Measurements from ENCODE around the gene SCN2B.

The SCN2B gene

DNA sequence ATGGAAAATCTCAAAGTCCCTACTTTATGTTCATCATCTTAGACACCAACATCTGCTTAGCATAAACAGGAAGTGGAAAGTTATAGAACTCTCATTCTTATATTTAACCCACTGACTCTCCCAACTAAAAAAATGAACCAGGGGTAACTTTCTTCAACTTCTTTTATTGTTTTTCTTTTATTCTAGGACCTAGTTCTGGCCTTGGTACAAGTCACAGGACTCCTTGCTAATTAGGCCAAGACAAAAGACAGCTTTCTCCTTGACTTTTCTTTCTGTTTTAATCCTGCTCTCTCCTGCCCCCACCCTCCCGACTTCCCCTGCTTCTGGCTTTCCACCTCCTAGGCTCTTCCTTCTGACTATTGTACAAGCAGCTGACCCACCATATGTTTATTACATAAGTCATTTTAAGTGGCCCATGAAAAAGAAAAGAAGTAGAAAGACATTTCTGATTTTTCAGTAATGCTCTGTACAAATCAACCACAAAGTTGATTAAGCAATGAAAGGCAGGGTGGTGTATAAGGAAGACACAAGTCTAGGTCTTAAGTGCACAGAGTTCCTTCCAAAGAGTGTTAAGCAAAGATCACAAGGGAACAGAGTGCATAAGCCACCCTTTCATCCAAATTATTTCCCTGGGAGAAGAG, 30.1 kb upstream of the SCN2B start:
- Histone ChIP-seq H3K27ac (ENCODE audit: extremely low read depth, low read depth, low read length) (no peak overlapping the region), H3K9me3 (ENCODE audit: control insufficient read depth, insufficient read depth, low read depth, low read length) (no peaks in the 10 kb centered on the region), H3K36me3 (ENCODE audit: control insufficient read depth in 2 of 2, insufficient read depth in 1 of 2, low read length in 2 of 2) (no peaks in the 10 kb centered on the region), H3K4me1 (ENCODE audit: control insufficient read depth, insufficient read depth, low read length) (no peaks in the 10 kb centered on the region), H3K4me3 (ENCODE audit: low read depth, low read length) (no peak overlapping the region)
- CTCF ChIA-PET = interaction anchor here (0.9 kb wide), 1 partner anchor 8 kb away, joined by 3 read pairs; no protein-coding TSS in a partner anchor
- POLR2A ChIA-PET = no interaction called here
- TF ChIP-seq TCF7L2 (IDR thresholded peaks at IDR 0.05; ENCODE audit: borderline replicate concordance, low read depth, low read length) (no peak), ZSCAN30 (tag by site-specific recombination; IDR thresholded peaks at IDR 0.05) (no peak), ZNF133 (tag by site-specific recombination; IDR thresholded peaks at IDR 0.05) (no peak), ZNF670 (tag by site-specific recombination; IDR thresholded peaks at IDR 0.05; ENCODE audit: low read depth) (no peak), ZSCAN16 (tag by site-specific recombination; IDR thresholded peaks at IDR 0.05) (no peak), ZNF600 (tag by site-specific recombination; IDR thresholded peaks at IDR 0.05) (no peak), ZNF211 (tag by site-specific recombination; IDR thresholded peaks at IDR 0.05; ENCODE audit: low read depth) (no peak), ZNF768 (tag by site-specific recombination; IDR thresholded peaks at IDR 0.05) (no peak), ZNF366 (tag by site-specific recombination; conservative IDR thresholded peaks at IDR 0.05) (no peak), ZXDB (tag by site-specific recombination; IDR thresholded peaks at IDR 0.05) (no peak), ZNF830 (tag by site-specific recombination; IDR thresholded peaks at IDR 0.05; ENCODE audit: low read depth) (no peak), ZNF350 (tag by site-specific recombination; IDR thresholded peaks at IDR 0.05) (no peak), ZNF626 (tag by site-specific recombination; IDR thresholded peaks at IDR 0.05) (no peak)
- TF ChIP-seq, protein P1, sequence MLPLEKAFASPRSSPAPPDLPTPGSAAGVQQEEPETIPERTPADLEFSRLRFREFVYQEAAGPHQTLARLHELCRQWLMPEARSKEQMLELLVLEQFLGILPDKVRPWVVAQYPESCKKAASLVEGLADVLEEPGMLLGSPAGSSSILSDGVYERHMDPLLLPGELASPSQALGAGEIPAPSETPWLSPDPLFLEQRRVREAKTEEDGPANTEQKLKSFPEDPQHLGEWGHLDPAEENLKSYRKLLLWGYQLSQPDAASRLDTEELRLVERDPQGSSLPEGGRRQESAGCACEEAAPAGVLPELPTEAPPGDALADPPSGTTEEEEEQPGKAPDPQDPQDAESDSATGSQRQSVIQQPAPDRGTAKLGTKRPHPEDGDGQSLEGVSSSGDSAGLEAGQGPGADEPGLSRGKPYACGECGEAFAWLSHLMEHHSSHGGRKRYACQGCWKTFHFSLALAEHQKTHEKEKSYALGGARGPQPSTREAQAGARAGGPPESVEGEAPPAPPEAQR (tag by site-specific recombination; IDR thresholded peaks at IDR 0.05) = no peak
- TF ChIP-seq, protein P2, sequence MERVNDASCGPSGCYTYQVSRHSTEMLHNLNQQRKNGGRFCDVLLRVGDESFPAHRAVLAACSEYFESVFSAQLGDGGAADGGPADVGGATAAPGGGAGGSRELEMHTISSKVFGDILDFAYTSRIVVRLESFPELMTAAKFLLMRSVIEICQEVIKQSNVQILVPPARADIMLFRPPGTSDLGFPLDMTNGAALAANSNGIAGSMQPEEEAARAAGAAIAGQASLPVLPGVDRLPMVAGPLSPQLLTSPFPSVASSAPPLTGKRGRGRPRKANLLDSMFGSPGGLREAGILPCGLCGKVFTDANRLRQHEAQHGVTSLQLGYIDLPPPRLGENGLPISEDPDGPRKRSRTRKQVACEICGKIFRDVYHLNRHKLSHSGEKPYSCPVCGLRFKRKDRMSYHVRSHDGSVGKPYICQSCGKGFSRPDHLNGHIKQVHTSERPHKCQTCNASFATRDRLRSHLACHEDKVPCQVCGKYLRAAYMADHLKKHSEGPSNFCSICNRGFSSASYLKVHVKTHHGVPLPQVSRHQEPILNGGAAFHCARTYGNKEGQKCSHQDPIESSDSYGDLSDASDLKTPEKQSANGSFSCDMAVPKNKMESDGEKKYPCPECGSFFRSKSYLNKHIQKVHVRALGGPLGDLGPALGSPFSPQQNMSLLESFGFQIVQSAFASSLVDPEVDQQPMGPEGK (tag by site-specific recombination; IDR thresholded peaks at IDR 0.05) = no peak
- TF ChIP-seq, protein P3, sequence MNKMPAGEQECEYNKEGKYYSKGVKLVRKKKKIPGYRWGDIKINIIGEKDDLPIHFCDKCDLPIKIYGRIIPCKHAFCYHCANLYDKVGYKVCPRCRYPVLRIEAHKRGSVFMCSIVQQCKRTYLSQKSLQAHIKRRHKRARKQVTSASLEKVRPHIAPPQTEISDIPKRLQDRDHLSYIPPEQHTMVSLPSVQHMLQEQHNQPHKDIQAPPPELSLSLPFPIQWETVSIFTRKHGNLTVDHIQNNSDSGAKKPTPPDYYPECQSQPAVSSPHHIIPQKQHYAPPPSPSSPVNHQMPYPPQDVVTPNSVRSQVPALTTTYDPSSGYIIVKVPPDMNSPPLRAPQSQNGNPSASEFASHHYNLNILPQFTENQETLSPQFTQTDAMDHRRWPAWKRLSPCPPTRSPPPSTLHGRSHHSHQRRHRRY (tag by site-specific recombination; IDR thresholded peaks at IDR 0.05) = no peak
- TF ChIP-seq, protein P4, sequence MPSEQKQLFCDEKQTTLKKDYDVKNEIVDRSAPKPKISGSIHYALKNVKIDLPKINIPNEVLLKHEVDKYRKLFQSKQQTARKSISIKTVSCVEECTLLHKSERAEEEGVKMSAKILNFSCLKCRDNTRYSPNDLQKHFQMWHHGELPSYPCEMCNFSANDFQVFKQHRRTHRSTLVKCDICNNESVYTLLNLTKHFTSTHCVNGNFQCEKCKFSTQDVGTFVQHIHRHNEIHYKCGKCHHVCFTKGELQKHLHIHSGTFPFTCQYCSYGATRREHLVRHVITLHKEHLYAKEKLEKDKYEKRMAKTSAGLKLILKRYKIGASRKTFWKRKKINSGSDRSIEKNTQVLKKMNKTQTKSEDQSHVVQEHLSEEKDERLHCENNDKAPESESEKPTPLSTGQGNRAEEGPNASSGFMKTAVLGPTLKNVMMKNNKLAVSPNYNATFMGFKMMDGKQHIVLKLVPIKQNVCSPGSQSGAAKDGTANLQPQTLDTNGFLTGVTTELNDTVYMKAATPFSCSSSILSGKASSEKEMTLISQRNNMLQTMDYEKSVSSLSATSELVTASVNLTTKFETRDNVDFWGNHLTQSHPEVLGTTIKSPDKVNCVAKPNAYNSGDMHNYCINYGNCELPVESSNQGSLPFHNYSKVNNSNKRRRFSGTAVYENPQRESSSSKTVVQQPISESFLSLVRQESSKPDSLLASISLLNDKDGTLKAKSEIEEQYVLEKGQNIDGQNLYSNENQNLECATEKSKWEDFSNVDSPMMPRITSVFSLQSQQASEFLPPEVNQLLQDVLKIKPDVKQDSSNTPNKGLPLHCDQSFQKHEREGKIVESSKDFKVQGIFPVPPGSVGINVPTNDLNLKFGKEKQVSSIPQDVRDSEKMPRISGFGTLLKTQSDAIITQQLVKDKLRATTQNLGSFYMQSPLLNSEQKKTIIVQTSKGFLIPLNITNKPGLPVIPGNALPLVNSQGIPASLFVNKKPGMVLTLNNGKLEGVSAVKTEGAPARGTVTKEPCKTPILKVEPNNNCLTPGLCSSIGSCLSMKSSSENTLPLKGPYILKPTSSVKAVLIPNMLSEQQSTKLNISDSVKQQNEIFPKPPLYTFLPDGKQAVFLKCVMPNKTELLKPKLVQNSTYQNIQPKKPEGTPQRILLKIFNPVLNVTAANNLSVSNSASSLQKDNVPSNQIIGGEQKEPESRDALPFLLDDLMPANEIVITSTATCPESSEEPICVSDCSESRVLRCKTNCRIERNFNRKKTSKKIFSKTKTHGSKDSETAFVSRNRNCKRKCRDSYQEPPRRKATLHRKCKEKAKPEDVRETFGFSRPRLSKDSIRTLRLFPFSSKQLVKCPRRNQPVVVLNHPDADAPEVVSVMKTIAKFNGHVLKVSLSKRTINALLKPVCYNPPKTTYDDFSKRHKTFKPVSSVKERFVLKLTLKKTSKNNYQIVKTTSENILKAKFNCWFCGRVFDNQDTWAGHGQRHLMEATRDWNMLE (tag by site-specific recombination; conservative IDR thresholded peaks at IDR 0.05; ENCODE audit: low read depth) = no peak

Data from HEK293 (cell line).